Spinal cord (tissue), 10 donors: ENCODE results near the gene MIR17HG. TPM values are rescaled to one million over a fixed set of nuclear protein-coding genes. Genes with fewer than 3 reads are reported as not detected.

Experiments used
- DNase-seq, 6 donors: peaks; one replicate each; pipeline versions ENCODE4 v3.0.0 to v3.0.0-alpha.2; 2013 to 2015; ENCODE audit warnings: low spot score in 6 of 6, low read depth in 4 of 6
- H3K27ac ChIP-seq: one replicate; pipeline ENCODE4 v1.5.1; 2013; ENCODE audit warnings: low read depth, low read length, control low read depth
- H3K27me3 ChIP-seq: one replicate; pipeline ENCODE4 v1.6.1; 2013; ENCODE audit warnings: low read length; ENCODE audit not compliant: control insufficient read depth, insufficient read depth
- H3K36me3 ChIP-seq: one replicate; pipeline ENCODE4 v1.6.1; 2013; ENCODE audit warnings: low read length; ENCODE audit not compliant: control insufficient read depth, insufficient read depth
- H3K4me1 ChIP-seq: one replicate; pipeline ENCODE4 v1.6.1; 2013; ENCODE audit warnings: low read length; ENCODE audit not compliant: control insufficient read depth, insufficient read depth
- H3K4me3 ChIP-seq: one replicate; pipeline ENCODE4 v1.5.1; 2013; ENCODE audit warnings: low read depth, low read length, control low read depth
- H3K9me3 ChIP-seq: one replicate; pipeline ENCODE4 v1.6.1; 2013; ENCODE audit warnings: low read length; ENCODE audit not compliant: control insufficient read depth, insufficient read depth
- WGBS: methylation state at CpG from one replicate; pipeline ENCODE4 v1.1.5; 2013; ENCODE audit warnings: missing lambda C conversion rate; ENCODE audit not compliant: insufficient coverage; 5-methylcytosine and 5-hydroxymethylcytosine counted together
- polyA plus RNA-seq, 2 donors: library from polyadenylated mRNA; unstranded; fragments of 120-200 nt; gene quantifications; one replicate each; pipeline ENCODE4 v1.2.1, GENCODE V29; 2013; ENCODE audit not compliant: insufficient read length in 2 of 2
- total RNA-seq, 2 donors: library from RNA; depleted of rRNA in 1 of 2; stranded (reverse); fragments of 120-200 nt in 1 of 2; fragments of >200 nt in 1 of 2; gene quantifications; one replicate each; pipeline versions ENCODE4 v1.2.3 to v1.2.4, GENCODE V29; 2013 to 2014
- donor health status: healthy.

The MIR17HG gene
- total and polyA plus RNA-seq, 4 donors, result 1.6 to 7.8 (median 3.8) TPM

GRCh38 chr13:91353494-91353893 lies 6.0 kb downstream of the MIR17HG start:
- no peaks in the 10 kb centered on the region for H3K4me1 ChIP-seq
- no peak overlapping the region for H3K4me3 ChIP-seq
- no peak for DNase-seq
- H3K27ac ChIP-seq, result no peak overlapping the region
- peaks cover 3% of the 10 kb centered on the region for H3K36me3 ChIP-seq
- no peaks in the 10 kb centered on the region for H3K9me3 ChIP-seq
- H3K27me3 ChIP-seq, result no peaks in the 10 kb centered on the region
- no CpG with 5 or more reads among the region's 1 CpG for WGBS

- Histone ChIP-seq H3K4me1 (no peaks in the 10 kb centered on the region), H3K36me3 (peaks cover 3% of the 10 kb centered on the region), H3K4me3 (no peak overlapping the region), H3K9me3 (no peaks in the 10 kb centered on the region), H3K27ac (no peak overlapping the region), H3K27me3 (no peaks in the 10 kb centered on the region)
- 86% methylated on average over 1 of the region's 6 CpGs for WGBS
- no peak for DNase-seq
Measured at GRCh38 chr13:91355099-91355825, 7.8 kb downstream of the MIR17HG start.

GRCh38 chr13:91355826-91356710 lies 8.6 kb downstream of the MIR17HG start:
- Histone ChIP-seq H3K4me1 (no peaks in the 10 kb centered on the region), H3K4me3 (no peak overlapping the region), H3K36me3 (peaks cover 3% of the 10 kb centered on the region), H3K9me3 (no peaks in the 10 kb centered on the region), H3K27ac (no peak overlapping the region), H3K27me3 (no peaks in the 10 kb centered on the region)
- 86% methylated on average over 2 of the region's 6 CpGs for WGBS
- no peak for DNase-seq

GRCh38 chr13:91356919-91357612 lies 9.6 kb downstream of the MIR17HG start:
- H3K27me3 ChIP-seq, result no peaks in the 10 kb centered on the region
- no peaks in the 10 kb centered on the region for H3K9me3 ChIP-seq
- H3K27ac ChIP-seq, result no peak overlapping the region
- no peak overlapping the region for H3K4me3 ChIP-seq
- H3K4me1 ChIP-seq, result no peaks in the 10 kb centered on the region
- no peak for DNase-seq
- 81% methylated on average over 5 of the region's 6 CpGs for WGBS
- peaks cover 3% of the 10 kb centered on the region for H3K36me3 ChIP-seq

- no peak overlapping the region for H3K27ac ChIP-seq
- H3K9me3 ChIP-seq, result no peaks in the 10 kb centered on the region
- H3K4me3 ChIP-seq, result no peak overlapping the region
- no peaks in the 10 kb centered on the region for H3K4me1 ChIP-seq
- peaks cover under 1% of the 10 kb centered on the region for H3K36me3 ChIP-seq
- WGBS, result 80% methylated on average over 1 of the region's 7 CpGs
- DNase-seq, result no peak
- H3K27me3 ChIP-seq, result no peaks in the 10 kb centered on the region
Measured at GRCh38 chr13:91357613-91358386, 10.3 kb downstream of the MIR17HG start.

- H3K36me3 ChIP-seq, result no peaks in the 10 kb centered on the region
- H3K9me3 ChIP-seq, result no peaks in the 10 kb centered on the region
- DNase-seq, result no peak
- H3K27me3 ChIP-seq, result no peaks in the 10 kb centered on the region
- 50% methylated on average over 1 of the region's 2 CpGs for WGBS
- no peak overlapping the region for H3K27ac ChIP-seq
- no peak overlapping the region for H3K4me3 ChIP-seq
- no peaks in the 10 kb centered on the region for H3K4me1 ChIP-seq
Measured at GRCh38 chr13:91358387-91358782, 10.9 kb downstream of the MIR17HG start.

- DNase-seq, result no peak
- Histone ChIP-seq H3K27ac (no peak overlapping the region), H3K27me3 (no peaks in the 10 kb centered on the region), H3K4me3 (no peak overlapping the region), H3K9me3 (no peaks in the 10 kb centered on the region), H3K4me1 (no peaks in the 10 kb centered on the region), H3K36me3 (no peaks in the 10 kb centered on the region)
- WGBS, result 92% methylated on average over 2 of the region's 4 CpGs
Measured at GRCh38 chr13:91359111-91359510, 11.6 kb downstream of the MIR17HG start.

- H3K4me1 ChIP-seq, result no peaks in the 10 kb centered on the region
- DNase-seq, result no peak
- H3K27me3 ChIP-seq, result no peaks in the 10 kb centered on the region
- H3K36me3 ChIP-seq, result no peaks in the 10 kb centered on the region
- no peak overlapping the region for H3K27ac ChIP-seq
- no peaks in the 10 kb centered on the region for H3K9me3 ChIP-seq
- no CpG with 5 or more reads among the region's 3 CpGs for WGBS
- no peak overlapping the region for H3K4me3 ChIP-seq
Measured at GRCh38 chr13:91359631-91360030, 12.1 kb downstream of the MIR17HG start.

GRCh38 chr13:91360246-91360751 lies 12.8 kb downstream of the MIR17HG start:
- Histone ChIP-seq H3K36me3 (no peaks in the 10 kb centered on the region), H3K4me3 (no peak overlapping the region), H3K9me3 (no peaks in the 10 kb centered on the region), H3K27ac (no peak overlapping the region), H3K4me1 (no peaks in the 10 kb centered on the region), H3K27me3 (no peaks in the 10 kb centered on the region)
- no peak for DNase-seq
- 77% methylated on average over 3 of the region's 4 CpGs for WGBS
